Neural cell (in vitro differentiated cells): ENCODE results near the gene CACNA2D1.

Experiments
- CTCF ChIP-seq: fragments of 450-650 bp; IDR thresholded peaks from 2 replicates; pipeline ENCODE4 v1.5.1; 2014; ENCODE audit warnings: antibody characterized with exemption, mild to moderate bottlenecking, moderate library complexity; ENCODE audit not compliant: poor library complexity, severe bottlenecking
- EP300 ChIP-seq: fragments of 450-650 bp; conservative IDR thresholded peaks from 2 replicates; pipeline ENCODE4 v1.6.1; 2014; ENCODE audit warnings: antibody characterized with exemption, mild to moderate bottlenecking, moderate library complexity; ENCODE audit not compliant: poor library complexity, severe bottlenecking
- EZH2 ChIP-seq: fragments of 200-600, 300-800 bp; shearing (Covaris generic), sonication (generic); IDR thresholded peaks from 2 replicates; pipeline ENCODE4 v1.6.1; 2014; ENCODE audit warnings: antibody characterized with exemption, low read length, borderline replicate concordance, mild to moderate bottlenecking; ENCODE audit not compliant: insufficient read depth, poor library complexity, severe bottlenecking
- POLR2AphosphoS5 ChIP-seq: IDR thresholded peaks from 2 replicates; pipeline ENCODE4 v1.6.1; 2012
- RAD21 ChIP-seq: fragments of 450-650 bp; conservative IDR thresholded peaks from 2 replicates; pipeline ENCODE4 v1.6.1; 2014; ENCODE audit warnings: antibody characterized with exemption, mild to moderate bottlenecking, moderate library complexity
- REST ChIP-seq: IDR thresholded peaks from 2 replicates; pipeline ENCODE4 v1.6.1; 2012; ENCODE audit warnings: borderline replicate concordance
- TAF1 ChIP-seq: IDR thresholded peaks from 2 replicates; pipeline ENCODE4 v1.6.1; 2012; ENCODE audit warnings: low read depth

- TF ChIP-seq CTCF = no peak
- TF ChIP-seq EZH2 = no peak
- TF ChIP-seq POLR2AphosphoS5 = no peak
- TF ChIP-seq RAD21 = no peak
- TF ChIP-seq EP300 = no peak
- TF ChIP-seq REST = no peak
- TF ChIP-seq TAF1 = no peak
These were observed 280.0 kb downstream of the CACNA2D1 start for GRCh38 chr7:82163586-82163985.
